HG03064 (cell line): ENCODE measurements around the gene NEURL4.
"Not testable (repeated sequence)": the region's sequence is repeated elsewhere in the genome, so short reads cannot be mapped to it uniquely, and the experiment has no call there.

Experiments
- ATAC-seq: cut with Tn5 transposase; IDR thresholded peaks from one replicate; pipeline ENCODE4 v1.9.1; 2021; ENCODE audit warnings: low read depth; ENCODE audit not compliant: unreplicated experiment

NEURL4 gene

GRCh38 chr17:7347630-7348477 lies 18.7 kb upstream of the NEURL4 start:
- no peak for ATAC-seq

- ATAC-seq = no peak
These were observed 17.9 kb upstream of the NEURL4 start for GRCh38 chr17:7346761-7347614.

- ATAC-seq = no peak
These were observed 14.1 kb upstream of the NEURL4 start for GRCh38 chr17:7343250-7343649.

- ATAC-seq = no peak
These were observed 12.7 kb upstream of the NEURL4 start for GRCh38 chr17:7341842-7342241.

- no peak for ATAC-seq
These were observed 11.0 kb upstream of the NEURL4 start for GRCh38 chr17:7340179-7340578.

GRCh38 chr17:7337600-7337999 lies 8.5 kb upstream of the NEURL4 start:
- ATAC-seq = not testable (repeated sequence)

- ATAC-seq = no peak
These were observed 7.4 kb upstream of the NEURL4 start, which contains the start of gene ACAP1 for GRCh38 chr17:7336240-7337175. TSS of gene ACAP1 (plus strand) at chr17:7336529. CDS start at chr17:7336735, 206 bp downstream.

GRCh38 chr17:7335765-7336164 lies 6.6 kb upstream of the NEURL4 start:
- ATAC-seq = not testable (repeated sequence)

GRCh38 chr17:7334938-7335538 lies 5.9 kb upstream of the NEURL4 start:
- no peak for ATAC-seq

GRCh38 chr17:7332600-7333069 lies 3.5 kb upstream of the NEURL4 start:
- ATAC-seq = not testable (repeated sequence)

- no peak for ATAC-seq
These were observed 3.0 kb upstream of the NEURL4 start for GRCh38 chr17:7332111-7332510.

- no peak for ATAC-seq
These were observed 1.5 kb upstream of the NEURL4 start for GRCh38 chr17:7330638-7331015.

GRCh38 chr17:7329997-7330637 lies 982 bp upstream of the NEURL4 start:
- ATAC-seq = peak; percentile 39

- peak; percentile 35 for ATAC-seq
These were observed 350 bp upstream of the NEURL4 start for GRCh38 chr17:7329374-7329996.

- ATAC-seq = no peak
These were observed 1.1 kb downstream of the NEURL4 start for GRCh38 chr17:7328009-7328408.

- no peak for ATAC-seq
These were observed 1.6 kb downstream of the NEURL4 start for GRCh38 chr17:7327501-7327900.

GRCh38 chr17:7327056-7327455 lies 2.1 kb downstream of the NEURL4 start:
- ATAC-seq = no peak

- no peak for ATAC-seq
These were observed 2.9 kb downstream of the NEURL4 start for GRCh38 chr17:7326186-7326585.

GRCh38 chr17:7325031-7325528 lies 4.1 kb downstream of the NEURL4 start:
- ATAC-seq = no peak
